Sigmoid colon (tissue), 4 donors: ENCODE data around the gene LRRIQ1.

Source experiments
- EP300 ChIP-seq, 4 donors: sonication (generic); formaldehyde crosslinking; IDR thresholded peaks; one replicate each; pipeline ENCODE4 v1.6.1; 2017; ENCODE audit warnings: antibody characterized with exemption in 4 of 4
- POLR2AphosphoS5 ChIP-seq, 4 donors: sonication (generic); formaldehyde crosslinking; IDR thresholded peaks; one replicate each; pipeline ENCODE4 v1.6.1; 2017; ENCODE audit warnings: antibody characterized with exemption in 4 of 4

DNA sequence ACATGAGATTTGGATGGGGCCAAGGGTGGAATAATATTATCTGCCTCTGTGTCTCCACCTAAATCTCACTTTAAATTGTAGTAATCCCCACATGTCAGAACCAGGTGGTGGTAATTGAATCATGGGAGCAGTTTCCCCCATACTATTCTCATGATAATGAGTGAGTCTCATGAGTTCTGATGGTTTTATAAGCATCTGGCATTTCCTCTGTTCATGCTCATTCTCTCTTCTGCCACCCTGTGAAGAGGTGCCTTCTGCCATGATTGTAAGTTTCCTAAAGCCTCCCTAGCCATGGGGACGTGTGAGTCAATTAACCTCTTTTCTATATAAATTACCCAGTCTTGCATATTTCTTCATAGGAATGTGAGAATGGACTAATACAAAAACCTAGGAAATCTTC is 29.9 kb upstream of the LRRIQ1 start:
- TF ChIP-seq EP300 (IDR thresholded peaks at IDR 0.05): no peak
- no peak for TF ChIP-seq POLR2AphosphoS5 (IDR thresholded peaks at IDR 0.05)
